Sigmoid colon (tissue), 3 donors: Measurements from ENCODE around the gene GLIS1.

Experiments
- CTCF ChIP-seq, 4 experiments: fragments of 450-650 bp in 3 of 4; fragments of 200-600 bp in 1 of 4; IDR thresholded peaks; one replicate each; pipeline ENCODE4 v1.5.1; 2016 to 2019; ENCODE audit warnings: antibody characterized with exemption in 4 of 4, mild to moderate bottlenecking in 3 of 4, moderate library complexity in 2 of 4
- POLR2A ChIP-seq, 2 donors: fragments of 450-650 bp; IDR thresholded peaks; one replicate each; pipeline ENCODE4 v1.6.1; 2016; ENCODE audit warnings: antibody characterized with exemption in 2 of 2, mild to moderate bottlenecking in 2 of 2, moderate library complexity in 2 of 2

- TF ChIP-seq CTCF (IDR thresholded peaks at IDR 0.05) (no peak), POLR2A (IDR thresholded peaks at IDR 0.05) (no peak)
Measured at GRCh38 chr1:53606651-53607051, 132.3 kb downstream of the GLIS1 start.
